ENCODE results near the gene POLR2M.

GRCh38 chr15:57703387-57703786 lies 3.1 kb upstream of the POLR2M start:
- TF ChIP-seq POLR2A (IDR thresholded peaks at IDR 0.05; ENCODE audit: low read depth, low read length) (no peak), CTCF (IDR thresholded peaks at IDR 0.05; ENCODE audit: extremely low read depth in 1 of 2, insufficient read depth in 1 of 2, low read depth in 1 of 2, low read length in 2 of 2) (no peak), EZH2 (IDR thresholded peaks at IDR 0.05; ENCODE audit: borderline replicate concordance, low read depth, low read length, severe bottlenecking) (no peak), POLR2AphosphoS5 (IDR thresholded peaks at IDR 0.05; ENCODE audit: insufficient read depth, low read depth, low read length) (no peak), GATA2 (IDR thresholded peaks at IDR 0.05; ENCODE audit: insufficient read depth, insufficient read length, low read depth, low read length) (no peak), JUN (IDR thresholded peaks at IDR 0.05; ENCODE audit: borderline replicate concordance, insufficient read depth, insufficient read length, low read depth) (no peak), MAX (IDR thresholded peaks at IDR 0.05; ENCODE audit: insufficient read depth, insufficient read length) (no peak), MYC (IDR thresholded peaks at IDR 0.05; ENCODE audit: low read depth, low read length) (no peak), FOS (IDR thresholded peaks at IDR 0.05; ENCODE audit: borderline replicate concordance, insufficient read depth, low read length) (no peak)
